ENCODE measurements around the gene EFNA5. TPM values are rescaled to one million over a fixed set of nuclear protein-coding genes. Genes with fewer than 3 reads are reported as not detected.

EFNA5 gene
- total RNA-seq, 4 donors from 2014 or later, result 1.2 to 22.7 (median 9.4) TPM

DNA sequence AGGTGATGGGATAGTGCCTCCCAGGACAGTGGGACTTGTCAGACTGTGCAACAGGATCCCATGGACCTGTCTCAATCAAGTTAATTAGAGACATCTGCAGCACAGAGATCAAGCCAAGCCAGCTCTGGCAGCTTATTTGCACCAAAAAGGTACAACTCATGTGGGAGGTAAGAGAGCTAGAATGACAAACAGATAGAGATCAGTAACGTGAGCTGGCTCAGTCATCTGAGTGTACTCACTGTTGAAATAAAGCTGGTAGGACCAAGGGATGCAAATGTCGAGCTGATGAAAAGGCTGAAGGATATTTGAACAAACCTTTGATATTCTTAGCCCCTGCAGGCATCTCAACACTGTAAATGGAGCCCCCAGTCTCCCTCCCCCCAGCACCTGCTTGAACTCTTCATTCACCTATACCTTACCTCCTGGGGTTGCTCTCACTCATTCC is 198.1 kb downstream of the EFNA5 start:
- no peaks in the 10 kb centered on the region for H3K4me1 ChIP-seq
- intact Hi-C loops (cut with DNase I; ENCODE audit: low total_unique reads), result no loop called here
- H3K27ac ChIP-seq, result no peak overlapping the region
- no peaks in the 10 kb centered on the region for H3K9me3 ChIP-seq
- DNase-seq, result no peak
- TF ChIP-seq POLR2A (IDR thresholded peaks at IDR 0.05), result no peak
- TF ChIP-seq, protein P1, sequence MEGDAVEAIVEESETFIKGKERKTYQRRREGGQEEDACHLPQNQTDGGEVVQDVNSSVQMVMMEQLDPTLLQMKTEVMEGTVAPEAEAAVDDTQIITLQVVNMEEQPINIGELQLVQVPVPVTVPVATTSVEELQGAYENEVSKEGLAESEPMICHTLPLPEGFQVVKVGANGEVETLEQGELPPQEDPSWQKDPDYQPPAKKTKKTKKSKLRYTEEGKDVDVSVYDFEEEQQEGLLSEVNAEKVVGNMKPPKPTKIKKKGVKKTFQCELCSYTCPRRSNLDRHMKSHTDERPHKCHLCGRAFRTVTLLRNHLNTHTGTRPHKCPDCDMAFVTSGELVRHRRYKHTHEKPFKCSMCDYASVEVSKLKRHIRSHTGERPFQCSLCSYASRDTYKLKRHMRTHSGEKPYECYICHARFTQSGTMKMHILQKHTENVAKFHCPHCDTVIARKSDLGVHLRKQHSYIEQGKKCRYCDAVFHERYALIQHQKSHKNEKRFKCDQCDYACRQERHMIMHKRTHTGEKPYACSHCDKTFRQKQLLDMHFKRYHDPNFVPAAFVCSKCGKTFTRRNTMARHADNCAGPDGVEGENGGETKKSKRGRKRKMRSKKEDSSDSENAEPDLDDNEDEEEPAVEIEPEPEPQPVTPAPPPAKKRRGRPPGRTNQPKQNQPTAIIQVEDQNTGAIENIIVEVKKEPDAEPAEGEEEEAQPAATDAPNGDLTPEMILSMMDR (IDR thresholded peaks at IDR 0.05), result no peak
- H3K27me3 ChIP-seq, result no peaks in the 10 kb centered on the region
- H3K36me3 ChIP-seq, result no peaks in the 10 kb centered on the region
- H3K4me3 ChIP-seq, result no peak overlapping the region

DNA sequence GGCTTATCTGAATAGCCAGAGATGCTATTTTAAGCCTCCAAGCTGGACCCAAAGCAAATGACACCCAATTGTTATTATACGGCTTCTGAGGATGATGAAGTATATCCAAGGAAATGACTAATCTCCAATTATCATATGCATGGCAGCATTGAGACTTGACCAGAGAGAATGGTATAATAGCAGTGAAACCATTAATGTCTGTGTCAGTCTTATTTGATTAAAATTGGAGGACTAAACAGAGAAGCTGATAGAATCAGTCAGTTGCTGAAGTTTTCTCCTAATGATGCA is 200.5 kb downstream of the EFNA5 start:
- TF ChIP-seq, protein P1 (IDR thresholded peaks at IDR 0.05), result no peak
- TF ChIP-seq POLR2A (IDR thresholded peaks at IDR 0.05), result no peak
- intact Hi-C loops (cut with DNase I; ENCODE audit: low total_unique reads), result no loop called here
- H3K27ac ChIP-seq, result no peak overlapping the region

DNA sequence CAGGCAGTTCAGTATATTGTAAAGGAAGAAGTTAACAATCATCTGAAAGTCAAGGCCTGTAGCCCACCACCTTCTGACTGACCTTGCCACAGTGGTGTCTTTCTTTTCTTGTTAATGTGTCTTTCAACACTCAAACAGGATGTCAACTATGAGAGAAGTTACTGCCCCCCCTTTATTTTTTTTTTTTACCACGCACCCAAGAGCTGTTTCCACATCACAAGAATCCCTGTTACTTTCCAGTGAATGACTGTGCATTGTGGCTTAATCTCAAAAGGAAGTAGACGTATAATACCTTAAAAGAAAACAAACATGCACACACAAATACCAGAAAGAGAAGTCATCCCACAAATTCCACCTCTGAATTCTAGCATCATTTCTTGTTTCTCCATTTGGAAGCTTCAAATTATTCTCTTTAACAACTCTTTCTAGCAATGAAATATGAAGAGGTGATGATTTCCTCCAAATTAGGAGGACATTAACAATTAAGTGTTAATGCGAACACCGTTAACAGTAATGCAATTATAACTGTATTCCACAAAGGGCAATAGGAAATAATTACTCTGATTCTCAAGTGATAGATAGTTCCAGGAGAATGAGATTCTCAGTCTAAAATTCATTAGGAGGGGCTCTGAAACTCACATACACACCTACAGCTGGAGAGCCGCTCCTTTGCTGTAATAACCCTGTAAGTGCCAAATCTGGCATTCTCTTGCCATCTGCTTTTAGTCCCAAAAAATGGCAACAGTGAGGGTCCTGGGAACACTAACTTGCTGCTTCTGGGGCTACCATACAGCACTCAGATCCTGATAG is 201.0 kb downstream of the EFNA5 start:
- TF ChIP-seq POLR2A (IDR thresholded peaks at IDR 0.05), result no peak
- TF ChIP-seq, protein P1 (IDR thresholded peaks at IDR 0.05), result no peak
- H3K27ac ChIP-seq, result no peak overlapping the region
- H3K4me1 ChIP-seq, result no peaks in the 10 kb centered on the region
- H3K9me3 ChIP-seq, result no peaks in the 10 kb centered on the region
- intact Hi-C loops (cut with DNase I; ENCODE audit: low total_unique reads), result no loop called here
- no peaks in the 10 kb centered on the region for H3K27me3 ChIP-seq
- no peaks in the 10 kb centered on the region for H3K36me3 ChIP-seq
- no peak for DNase-seq
- no peak overlapping the region for H3K4me3 ChIP-seq

More for the DNA sequence above, 200.5 kb downstream of the EFNA5 start:
- H3K9me3 ChIP-seq, result no peaks in the 10 kb centered on the region
- DNase-seq, result no peak
- H3K36me3 ChIP-seq, result no peaks in the 10 kb centered on the region
- no peak overlapping the region for H3K4me3 ChIP-seq
- H3K27me3 ChIP-seq, result no peaks in the 10 kb centered on the region
- H3K4me1 ChIP-seq, result no peaks in the 10 kb centered on the region

DNA sequence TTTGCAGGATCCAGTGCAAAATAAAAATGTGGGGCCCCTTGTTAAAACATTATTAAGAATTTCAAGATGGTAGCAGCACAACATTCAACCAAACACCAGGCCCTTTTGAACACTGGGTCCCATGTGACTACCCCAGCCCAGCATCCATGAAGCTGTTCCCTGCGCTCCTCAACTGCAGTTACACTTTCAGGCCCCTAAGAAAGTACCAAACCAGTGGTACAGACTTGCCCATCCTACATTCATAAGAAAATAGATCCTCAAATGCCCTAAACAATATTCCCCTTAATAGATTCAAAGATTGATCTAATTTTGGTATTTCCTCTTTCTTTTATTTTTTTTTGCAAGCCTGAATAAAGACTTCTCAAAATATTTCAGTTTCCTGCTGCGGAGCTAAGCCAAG is 201.7 kb downstream of the EFNA5 start:
- no peak for TF ChIP-seq POLR2A (IDR thresholded peaks at IDR 0.05)
- TF ChIP-seq, protein P1 (IDR thresholded peaks at IDR 0.05), result no peak
- intact Hi-C loops (cut with DNase I; ENCODE audit: low total_unique reads), result no loop called here
- Histone ChIP-seq H3K9me3 (no peaks in the 10 kb centered on the region), H3K4me3 (no peak overlapping the region), H3K27me3 (no peaks in the 10 kb centered on the region), H3K36me3 (no peaks in the 10 kb centered on the region), H3K4me1 (no peaks in the 10 kb centered on the region), H3K27ac (no peak overlapping the region)
- DNase-seq, result no peak

DNA sequence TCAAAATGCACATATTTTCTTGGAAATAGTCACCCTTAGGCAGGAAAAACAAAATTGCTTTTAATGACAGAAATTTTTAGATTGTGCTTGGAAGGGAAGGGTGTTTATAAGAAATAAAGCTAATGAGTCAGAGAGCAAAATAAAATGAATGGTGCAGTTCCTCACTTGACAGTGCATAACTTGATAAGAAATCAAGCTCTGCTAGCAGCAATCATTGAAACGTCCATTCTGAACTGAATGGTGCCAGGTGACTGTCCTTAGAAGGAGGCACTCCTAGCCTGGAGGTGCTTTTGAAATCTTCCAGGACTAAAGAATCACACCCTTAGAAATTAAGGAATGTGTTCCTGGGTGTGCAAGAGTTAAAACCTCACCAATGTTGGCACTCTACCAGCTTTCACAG is 202.5 kb downstream of the EFNA5 start:
- intact Hi-C loops (cut with DNase I; ENCODE audit: low total_unique reads), result no loop called here
- H3K36me3 ChIP-seq, result no peaks in the 10 kb centered on the region
- no peaks in the 10 kb centered on the region for H3K27me3 ChIP-seq
- H3K9me3 ChIP-seq, result no peaks in the 10 kb centered on the region
- TF ChIP-seq POLR2A (IDR thresholded peaks at IDR 0.05), result no peak
- TF ChIP-seq, protein P1 (IDR thresholded peaks at IDR 0.05), result no peak
- no peak overlapping the region for H3K27ac ChIP-seq
- DNase-seq, result no peak
- H3K4me3 ChIP-seq, result no peak overlapping the region
- H3K4me1 ChIP-seq, result no peaks in the 10 kb centered on the region

Data from uterus (tissue), 4 donors.